GM23338 (cell line): Measurements from ENCODE around the gene FBXL4. TPM values are rescaled to one million over a fixed set of nuclear protein-coding genes. Genes with fewer than 3 reads are reported as not detected.

Experiments
- ATAC-seq: fragments of 200-7000 bp; cut with Tn5 transposase; 3 replicates; pipeline ENCODE4 v1.9.1; 2020
- DNase-seq: peaks from one replicate; pipeline ENCODE4 v3.0.0-alpha.2; 2015; ENCODE audit warnings: low spot score
- H2AFZ ChIP-seq: fragments of 200-600 bp; sonication (generic); 2 replicates; pipeline ENCODE4 v1.8.0; 2016; ENCODE audit warnings: antibody characterized with exemption, mild to moderate bottlenecking, moderate library complexity
- H3F3A ChIP-seq: fragments of 200-600 bp; sonication (generic); replicated peaks from 2 replicates; pipeline ENCODE4 v1.8.0; 2017; ENCODE audit warnings: antibody characterized with exemption, mixed run types, low read depth
- H3K27ac ChIP-seq: fragments of 200-600 bp; sonication (generic); 2 replicates; pipeline ENCODE4 v1.6.1; 2016; ENCODE audit warnings: low read depth
- H3K27me3 ChIP-seq: fragments of 200-600 bp; sonication (generic); 2 replicates; pipeline ENCODE4 v1.8.0; 2016; ENCODE audit warnings: mild to moderate bottlenecking, mixed run types, moderate library complexity; ENCODE audit not compliant: insufficient read depth
- H3K36me3 ChIP-seq: fragments of 200-600 bp; sonication (generic); 2 replicates; pipeline ENCODE4 v1.8.0; 2016; ENCODE audit warnings: mild to moderate bottlenecking; ENCODE audit not compliant: insufficient read depth
- H3K4me1 ChIP-seq: fragments of 200-600 bp; sonication (generic); 2 replicates; pipeline ENCODE4 v1.8.0; 2016; ENCODE audit warnings: mild to moderate bottlenecking, moderate library complexity; ENCODE audit not compliant: insufficient read depth
- H3K4me2 ChIP-seq: fragments of 200-600 bp; sonication (generic); 2 replicates; pipeline ENCODE4 v1.7.1; 2017; ENCODE audit warnings: mixed run types
- H3K4me3 ChIP-seq: fragments of 200-600 bp; sonication (generic); 2 replicates; pipeline ENCODE4 v1.6.1; 2016; ENCODE audit warnings: mixed run types
- H3K79me2 ChIP-seq: fragments of 200-600 bp; sonication (generic); replicated peaks from 2 replicates; pipeline ENCODE4 v1.8.0; 2017; ENCODE audit warnings: mild to moderate bottlenecking; ENCODE audit not compliant: insufficient read depth
- H3K9me2 ChIP-seq: fragments of 200-600 bp; sonication (generic); 2 replicates; pipeline ENCODE4 v1.8.0; 2017; ENCODE audit not compliant: insufficient read depth
- H4K20me1 ChIP-seq: fragments of 200-600 bp; sonication (generic); replicated peaks from 2 replicates; pipeline ENCODE4 v1.8.0; 2017; ENCODE audit warnings: mild to moderate bottlenecking; ENCODE audit not compliant: insufficient read depth
- H3K27ac Mint-ChIP-seq: 2 replicates; pipeline ENCODE4 v1.8.0; 2020; ENCODE audit warnings: inconsistent platforms, mild to moderate bottlenecking, moderate library complexity, mixed read lengths
- H3K27me3 Mint-ChIP-seq: 3 replicates; pipeline ENCODE4 v1.8.0; 2022; ENCODE audit warnings: low read depth, mild to moderate bottlenecking, moderate library complexity, mixed read lengths, inconsistent platforms; ENCODE audit not compliant: insufficient read depth, poor library complexity
- H3K36me3 Mint-ChIP-seq: 3 replicates; pipeline ENCODE4 v1.8.0; 2021; ENCODE audit warnings: low read depth, mild to moderate bottlenecking, inconsistent platforms, moderate library complexity, mixed read lengths
- H3K4me1 Mint-ChIP-seq: 3 replicates; pipeline ENCODE4 v1.8.0; 2020; ENCODE audit warnings: mild to moderate bottlenecking, inconsistent platforms, mixed read lengths
- H3K4me3 Mint-ChIP-seq: 3 replicates; pipeline ENCODE4 v1.8.0; 2021; ENCODE audit warnings: moderate library complexity, mild to moderate bottlenecking, inconsistent platforms, mixed read lengths
- H3K9me3 Mint-ChIP-seq: 3 replicates; pipeline ENCODE4 v1.8.0; 2020; ENCODE audit warnings: moderate library complexity, mild to moderate bottlenecking, inconsistent platforms, mixed read lengths
- CTCF ChIP-seq, 2 experiments: fragments of 200-600 bp in 1 of 2; sonication (generic) in 1 of 2; conservative IDR thresholded peaks; 2 replicates each; pipeline versions ENCODE4 v1.5.1 to v1.6.1; 2016 to 2017; ENCODE audit warnings: antibody characterized with exemption in 2 of 2, low read depth in 2 of 2, mild to moderate bottlenecking in 2 of 2, moderate library complexity in 1 of 2
- EZH2phosphoT487 ChIP-seq: fragments of 200-600 bp; sonication (generic); IDR thresholded peaks from one replicate; pipeline ENCODE4 v1.8.1; 2018; ENCODE audit warnings: antibody characterized with exemption; ENCODE audit not compliant: unreplicated experiment
- ZNF331 ChIP-seq: fragments of 250-450 bp; sonication (Bioruptor Pico); IDR thresholded peaks from 2 replicates; pipeline ENCODE4 v1.5.0; 2020; ENCODE audit warnings: low read depth, mild to moderate bottlenecking, moderate library complexity
- polyA plus RNA-seq: library from polyadenylated mRNA; unstranded; fragments of >200 nt; fragmentation: Nextera tagmentation; extraction: Ambion mirVana; gene quantifications from 2 replicates; pipeline ENCODE4 v1.2.1, GENCODE V29; 2016
- total RNA-seq: library from RNA; depleted of rRNA; stranded (reverse); fragments of >200 nt; shearing (Covaris generic); gene quantifications from 2 replicates; pipeline ENCODE4 v1.2.3, GENCODE V29; 2014

FBXL4 gene
- total and polyA plus RNA-seq, 2 experiments from 2014 or later, result 8.5 to 23.4 TPM

DNA sequence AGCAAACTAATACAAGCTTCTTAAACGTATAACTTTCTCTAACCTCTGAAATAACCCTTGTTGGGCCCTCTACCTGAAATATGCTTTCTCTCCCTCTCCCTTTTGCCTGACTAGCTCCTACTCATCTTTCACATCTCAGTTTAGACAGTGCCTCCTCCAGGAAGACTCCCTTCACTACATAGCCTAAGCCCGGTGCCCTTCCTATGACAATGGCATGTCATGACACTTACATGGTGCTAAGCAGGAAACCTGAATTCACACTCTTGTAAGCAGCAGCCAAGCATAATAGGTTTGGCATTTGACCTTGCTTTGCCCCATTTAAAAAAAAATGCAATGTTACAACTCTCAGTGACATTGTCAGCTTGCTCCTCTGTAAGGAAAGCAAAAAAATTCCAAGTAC is 33.1 kb upstream of the FBXL4 start:
- peak; percentile 98 for ATAC-seq

DNA sequence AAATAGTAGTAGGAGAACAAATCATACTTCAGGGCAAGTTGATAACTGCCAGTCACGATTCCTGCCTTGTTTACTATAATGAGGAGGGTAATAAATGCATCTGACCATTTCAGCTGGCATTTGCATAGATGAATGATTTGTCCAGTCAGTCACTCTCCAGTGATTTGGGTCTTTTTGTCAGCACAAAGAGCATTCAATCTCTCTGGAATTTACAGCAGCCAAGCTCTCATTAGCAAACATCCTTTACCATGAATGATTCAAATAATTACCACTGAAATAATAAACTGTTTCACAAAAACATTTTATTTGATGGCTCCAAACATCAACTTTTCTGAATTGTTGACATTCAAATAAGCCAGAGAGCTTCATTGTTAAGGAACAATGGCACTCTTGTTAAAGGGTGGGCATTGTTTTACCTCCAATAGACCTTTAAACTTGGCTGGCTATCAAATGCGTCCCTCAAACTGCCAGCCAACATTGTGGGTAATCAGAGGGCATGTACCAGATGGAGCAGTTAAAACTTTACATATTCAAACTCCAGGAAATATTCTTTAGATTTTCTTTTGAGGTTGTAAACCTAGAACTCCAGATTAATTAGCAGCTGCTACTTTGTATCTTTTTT is 30.0 kb upstream of the FBXL4 start:
- ATAC-seq, result peak; percentile 24; the same call in 1 of the 3 replicates
- Mint-ChIP-seq H3K4me3 (no peak overlapping the region), H3K9me3 (no peaks in the 10 kb centered on the region), H3K36me3 (no peaks in the 10 kb centered on the region), H3K27ac (no peak overlapping the region), H3K27me3 (no peaks in the 10 kb centered on the region), H3K4me1 (peaks cover 2% of the 10 kb centered on the region; the same call in 2 of the 3 replicates)
- no peak for TF ChIP-seq EZH2phosphoT487
- TF ChIP-seq ZNF331 (CRISPR knock-in tag), result no peak
- TF ChIP-seq CTCF (conservative IDR thresholded peaks at IDR 0.05; ENCODE audit: low read depth in 2 of 2), result no peak
- Histone ChIP-seq H4K20me1 (no peaks in the 10 kb centered on the region), H3K27me3 (no peaks in the 10 kb centered on the region), H3K79me2 (no peaks in the 10 kb centered on the region), H3K27ac (no peak overlapping the region), H2AFZ (no peak overlapping the region), H3K4me3 (no peak overlapping the region), H3K9me2 (peaks cover 12% of the 10 kb centered on the region), H3F3A (no peaks in the 10 kb centered on the region), H3K4me2 (no peak overlapping the region), H3K4me1 (no peaks in the 10 kb centered on the region), H3K36me3 (no peaks in the 10 kb centered on the region)
- no peak for DNase-seq

More for the DNA sequence above, 33.1 kb upstream of the FBXL4 start:
- H3K9me3 Mint-ChIP-seq, result no peaks in the 10 kb centered on the region
- H3K4me3 Mint-ChIP-seq, result no peak overlapping the region
- Histone ChIP-seq H3K4me2 (no peak overlapping the region), H3K27ac (no peak overlapping the region), H3K9me2 (no peaks in the 10 kb centered on the region), H3K4me1 (no peaks in the 10 kb centered on the region), H3K36me3 (no peaks in the 10 kb centered on the region), H3F3A (no peaks in the 10 kb centered on the region), H2AFZ (peak overlapping the region; percentile 0; the same call in 1 of the 2 replicates), H4K20me1 (no peaks in the 10 kb centered on the region), H3K79me2 (no peaks in the 10 kb centered on the region), H3K27me3 (no peaks in the 10 kb centered on the region), H3K4me3 (no peak overlapping the region)
- peaks cover 2% of the 10 kb centered on the region for H3K4me1 Mint-ChIP-seq
- peak; percentile 81 for DNase-seq
- TF ChIP-seq CTCF (conservative IDR thresholded peaks at IDR 0.05; ENCODE audit: low read depth in 2 of 2) (peak; percentile 59 to 75), ZNF331 (CRISPR knock-in tag) (no peak)
- peaks cover 1% of the 10 kb centered on the region for H3K27me3 Mint-ChIP-seq
- H3K36me3 Mint-ChIP-seq, result no peaks in the 10 kb centered on the region
- H3K27ac Mint-ChIP-seq, result no peak overlapping the region
